HepG2 (cell line): ENCODE measurements around the gene PHKG2.

Source experiments
- E2F1 ChIP-seq: sonication (generic); formaldehyde crosslinking; IDR thresholded peaks from 2 replicates; pipeline ENCODE4 v1.5.0; 2020; ENCODE audit warnings: missing genetic modification reagents
- EZH2 ChIP-seq: conservative IDR thresholded peaks from 2 replicates; pipeline ENCODE4 v1.6.1; 2012; ENCODE audit warnings: mild to moderate bottlenecking, low read depth, low read length, moderate library complexity
- JUNB ChIP-seq: sonication (generic); formaldehyde crosslinking; IDR thresholded peaks from 2 replicates; pipeline ENCODE4 v1.8.0; 2022; ENCODE audit warnings: missing genetic modification reagents, mild to moderate bottlenecking, borderline replicate concordance
- PPARG ChIP-seq: conservative IDR thresholded peaks from 2 replicates; pipeline ENCODE4 v1.6.1; 2016; ENCODE audit warnings: missing biosample characterization, missing genetic modification reagents
- PTBP1 ChIP-seq: fragments of 200-400 bp; formaldehyde crosslinking; IDR thresholded peaks from 2 replicates; pipeline ENCODE4 v1.6.1; 2018; ENCODE audit warnings: low read length, low read depth; ENCODE audit not compliant: poor library complexity, severe bottlenecking
- RBM22 ChIP-seq: fragments of 200-400 bp; formaldehyde crosslinking; optimal IDR thresholded peaks from 2 replicates; pipeline ENCODE3; 2017; ENCODE audit warnings: mild to moderate bottlenecking, low read length, moderate library complexity

DNA sequence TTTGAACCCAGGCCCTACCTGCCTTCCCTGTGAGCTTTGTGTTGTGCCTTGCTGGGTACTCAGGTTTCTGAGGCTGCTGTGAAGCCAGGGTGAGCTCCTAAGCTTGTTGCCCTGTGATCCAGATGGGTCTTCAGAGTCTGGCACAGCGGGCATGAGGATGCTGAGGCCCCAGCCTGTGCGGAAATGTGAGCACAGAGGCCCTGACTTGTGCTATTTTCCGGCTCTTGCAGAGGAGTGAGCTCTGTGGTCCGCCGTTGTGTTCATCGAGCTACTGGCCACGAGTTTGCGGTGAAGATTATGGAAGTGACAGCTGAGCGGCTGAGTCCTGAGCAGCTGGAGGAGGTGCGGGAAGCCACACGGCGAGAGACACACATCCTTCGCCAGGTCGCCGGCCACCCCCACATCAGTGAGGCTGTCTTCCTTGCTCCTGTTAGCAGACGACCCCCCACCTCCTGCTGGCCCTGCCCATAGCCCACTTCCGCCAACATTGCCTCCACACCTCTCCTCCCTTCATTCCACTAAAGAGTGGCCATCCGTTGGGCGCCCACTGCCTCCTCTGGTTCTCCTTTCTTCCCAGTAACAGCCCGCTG is 2.7 kb downstream of the PHKG2 start:
- TF ChIP-seq RBM22 (no peak), JUNB (CRISPR knock-in tag) (no peak), PPARG (CRISPR knock-in tag) (no peak), EZH2 (no peak), E2F1 (CRISPR knock-in tag) (no peak), PTBP1 (no peak)
